ENCODE results near the gene ZNF813. TPM values are rescaled to one million over a fixed set of nuclear protein-coding genes. Genes with fewer than 3 reads are reported as not detected.
"Not testable (repeated sequence)": the region's sequence is repeated elsewhere in the genome, so short reads cannot be mapped to it uniquely, and the experiment has no call there.

The ZNF813 gene
- total RNA-seq, 2 experiments from 2014 or later, result 4.5 to 5.6 TPM

DNA sequence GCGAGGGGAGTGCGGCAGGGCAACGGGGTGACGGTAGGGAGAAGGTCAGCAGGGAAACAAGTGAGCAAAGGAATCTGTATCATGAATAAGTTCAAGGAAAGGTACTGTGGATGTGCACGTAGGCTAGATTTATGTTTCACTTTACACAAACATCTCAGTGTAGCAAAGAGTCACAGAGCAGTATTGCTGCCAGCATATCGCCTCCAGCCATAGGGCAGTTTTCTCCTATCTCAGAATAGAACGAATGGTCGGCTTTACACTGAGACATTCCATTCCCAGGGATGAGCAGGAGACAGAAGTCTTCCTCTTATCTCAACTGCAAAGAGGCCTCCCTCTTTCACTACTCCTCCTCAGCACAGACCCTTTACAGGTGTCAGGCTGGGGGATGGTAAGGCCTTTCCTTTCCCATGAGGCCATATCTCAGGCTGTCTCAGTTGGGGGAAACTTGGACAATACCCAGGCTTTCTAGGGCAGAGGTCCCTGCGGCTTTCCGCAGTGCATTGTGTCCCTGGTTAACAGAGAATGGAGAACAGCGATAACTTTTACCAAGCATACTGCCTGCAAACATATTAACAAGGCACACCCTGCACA, 7.3 kb upstream of the ZNF813 start:
- CTCF ChIA-PET; H3K4me1 Mint-ChIP-seq (ENCODE audit: low read depth); H3K4me3 Mint-ChIP-seq; DNase-seq; intact Hi-C loops (cut with micrococcal nuclease); H3K27ac Mint-ChIP-seq: not testable (repeated sequence)
- peaks cover 67% of the 10 kb centered on the region for H3K9me3 Mint-ChIP-seq
- H3K27me3 Mint-ChIP-seq (ENCODE audit: low read depth), result peaks cover 17% of the 10 kb centered on the region
- peaks cover 53% of the 10 kb centered on the region for H3K36me3 Mint-ChIP-seq (ENCODE audit: low read depth)

DNA sequence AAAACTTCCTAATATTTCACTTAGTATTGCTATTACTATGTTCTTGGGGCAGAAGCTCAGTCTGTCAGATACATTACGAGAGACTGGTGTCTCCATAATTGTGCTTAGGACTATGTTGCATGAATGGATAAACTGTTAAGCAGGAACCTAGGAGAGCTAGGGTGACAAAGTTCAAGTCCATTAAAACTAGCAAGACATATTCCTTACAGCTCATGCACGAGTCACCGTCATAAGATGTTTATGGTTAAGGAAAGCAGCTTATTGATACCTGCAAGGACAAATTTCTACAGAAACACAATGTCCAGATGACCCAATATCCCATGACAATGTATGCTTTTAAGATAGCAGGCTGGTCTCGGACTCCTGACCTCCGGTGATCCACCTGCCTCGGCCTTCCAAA, 5.7 kb upstream of the ZNF813 start:
- Mint-ChIP-seq H3K36me3 (ENCODE audit: low read depth) (peaks cover 36% of the 10 kb centered on the region), H3K4me1 (ENCODE audit: low read depth) (peaks cover 3% of the 10 kb centered on the region), H3K4me3 (no peak overlapping the region), H3K27ac (no peak overlapping the region), H3K9me3 (peaks cover 52% of the 10 kb centered on the region), H3K27me3 (ENCODE audit: low read depth) (peaks cover 22% of the 10 kb centered on the region)
- intact Hi-C loops (cut with micrococcal nuclease), result no loop called here
- no peak for DNase-seq
- CTCF ChIA-PET, result no interaction called here

DNA sequence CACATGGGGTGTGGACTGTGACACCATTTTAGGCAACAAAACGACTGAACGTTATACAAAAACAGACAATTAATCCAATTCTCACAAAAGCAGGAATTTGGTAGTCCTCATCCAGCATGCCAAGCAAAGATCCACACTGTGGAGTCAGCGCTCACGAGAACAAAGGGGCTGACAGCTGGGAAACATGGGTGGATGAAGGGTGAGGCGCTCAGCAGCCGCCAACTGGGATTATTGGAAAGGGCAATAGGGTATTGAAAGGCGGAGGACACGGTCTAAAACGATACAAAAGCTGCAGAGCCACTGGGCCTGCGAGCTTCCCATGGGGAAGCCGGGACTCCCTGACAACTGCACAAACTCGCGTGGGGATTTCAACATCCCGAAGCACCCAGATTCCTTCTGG, 4.7 kb upstream of the ZNF813 start:
- CTCF ChIA-PET, result no interaction called here
- peaks cover 6% of the 10 kb centered on the region for H3K4me1 Mint-ChIP-seq (ENCODE audit: low read depth)
- H3K4me3 Mint-ChIP-seq, result no peak overlapping the region
- no peak overlapping the region for H3K27ac Mint-ChIP-seq
- intact Hi-C loops (cut with micrococcal nuclease), result no loop called here
- H3K27me3 Mint-ChIP-seq (ENCODE audit: low read depth), result peaks cover 22% of the 10 kb centered on the region
- H3K9me3 Mint-ChIP-seq, result peaks cover 45% of the 10 kb centered on the region
- DNase-seq, result no peak
- H3K36me3 Mint-ChIP-seq (ENCODE audit: low read depth), result peaks cover 29% of the 10 kb centered on the region

DNA sequence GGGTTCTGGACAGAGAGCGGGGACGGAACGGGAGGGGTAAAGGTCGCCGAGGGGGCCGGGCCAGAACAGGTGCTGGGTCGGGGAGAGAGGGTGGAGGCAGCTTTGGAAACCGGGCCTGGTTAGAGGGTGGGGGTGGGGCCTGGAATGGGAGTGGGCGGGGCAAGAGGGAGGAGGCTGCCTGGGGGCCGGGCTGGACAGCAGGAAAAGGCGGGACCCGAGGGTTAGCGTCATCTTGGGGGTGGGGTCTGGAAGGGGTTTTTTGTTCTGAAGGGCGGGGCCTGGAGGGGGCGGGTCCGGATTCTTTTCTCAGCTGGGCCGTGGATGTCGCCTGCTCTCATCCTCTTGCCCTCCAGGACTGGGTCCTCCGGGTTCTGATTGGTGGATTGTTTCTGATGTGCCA, 4.3 kb upstream of the ZNF813 start:
- Mint-ChIP-seq H3K4me1 (ENCODE audit: low read depth) (peaks cover 8% of the 10 kb centered on the region), H3K9me3 (peaks cover 43% of the 10 kb centered on the region), H3K4me3 (no peak overlapping the region), H3K27ac (no peak overlapping the region), H3K27me3 (ENCODE audit: low read depth) (peaks cover 22% of the 10 kb centered on the region), H3K36me3 (ENCODE audit: low read depth) (peaks cover 25% of the 10 kb centered on the region)
- intact Hi-C loops (cut with micrococcal nuclease), result no loop called here
- CTCF ChIA-PET, result no interaction called here
- DNase-seq, result no peak

DNA sequence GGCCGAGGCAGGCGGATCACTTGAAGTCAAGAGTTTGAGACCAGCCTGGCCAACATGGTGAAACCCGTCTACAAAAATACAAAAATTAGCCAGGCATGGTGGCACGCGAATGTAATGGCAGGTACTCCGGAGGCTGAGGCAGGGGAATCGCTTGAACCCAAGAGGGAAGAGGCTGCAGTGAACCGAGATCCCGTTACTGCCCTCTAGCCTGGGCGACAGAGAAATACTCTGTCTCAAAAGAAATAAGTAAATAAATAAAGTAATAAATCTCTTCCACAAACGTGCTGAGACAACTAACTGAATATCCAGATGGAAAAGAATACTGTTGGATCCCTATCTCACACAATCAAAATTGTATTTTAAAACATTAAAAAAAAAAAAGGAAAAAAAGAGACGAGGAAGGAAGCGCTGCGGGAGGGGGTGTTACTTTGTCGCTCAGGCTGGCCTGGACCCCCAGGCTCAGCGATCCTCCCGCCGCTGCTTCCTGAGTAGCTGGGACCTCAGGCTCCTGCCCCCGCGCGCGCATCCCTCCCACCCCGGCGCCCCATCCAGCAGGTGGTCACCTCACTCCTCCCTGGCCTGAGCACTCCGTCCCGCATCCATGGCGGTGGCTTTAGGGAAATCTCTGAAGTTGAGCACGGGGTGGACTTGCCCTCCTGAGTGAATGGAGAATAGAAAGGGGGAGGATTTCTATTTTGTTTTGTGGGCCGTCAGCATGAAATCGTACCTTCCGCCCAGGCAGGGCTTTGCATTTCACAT, 628 bp upstream of the ZNF813 start:
- H3K9me3 Mint-ChIP-seq, result peaks cover 20% of the 10 kb centered on the region
- H3K36me3 Mint-ChIP-seq (ENCODE audit: low read depth), result peaks cover 30% of the 10 kb centered on the region
- peak overlapping the region; percentile 88 for H3K4me3 Mint-ChIP-seq
- H3K4me1 Mint-ChIP-seq (ENCODE audit: low read depth), result peaks cover 20% of the 10 kb centered on the region
- intact Hi-C loops (cut with micrococcal nuclease), result loop anchor here (1.0 to 5.0 kb wide), 5 partner anchors 36 to 364 kb away; partner anchors contain the start of genes ZNF160, ZNF331, ZNF761 and ZNF765
- CTCF ChIA-PET, result no interaction called here
- no peak for DNase-seq
- no peak overlapping the region for H3K27ac Mint-ChIP-seq
- H3K27me3 Mint-ChIP-seq (ENCODE audit: low read depth), result peaks cover 22% of the 10 kb centered on the region

DNA sequence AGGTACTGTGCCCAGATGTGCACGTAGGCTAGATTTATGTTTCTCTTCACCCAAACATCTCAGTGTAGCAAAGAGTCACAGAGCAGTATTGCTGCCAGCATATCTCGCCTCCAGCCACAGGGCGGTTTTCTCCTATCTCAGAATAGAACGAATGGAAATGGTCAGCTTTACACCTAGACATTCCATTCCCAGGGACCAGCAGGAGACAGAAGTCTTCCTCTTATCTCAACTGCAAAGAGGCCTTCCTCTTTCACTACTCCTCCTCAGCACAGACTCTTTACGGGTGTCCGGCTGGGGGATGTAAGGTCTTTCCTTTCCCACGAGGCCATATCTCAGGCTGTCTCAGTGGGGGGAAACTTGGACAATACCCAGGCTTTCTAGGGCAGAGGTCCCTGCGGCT, 1.1 kb downstream of the ZNF813 start:
- intact Hi-C loops (cut with micrococcal nuclease), result loop anchor here (5.0 kb wide), 1 partner anchor 71 kb away; the partner anchor contains the start of gene ZNF765
- H3K36me3 Mint-ChIP-seq (ENCODE audit: low read depth), result peaks cover 39% of the 10 kb centered on the region
- DNase-seq, CTCF ChIA-PET, H3K27ac Mint-ChIP-seq: not testable (repeated sequence)
- peak overlapping the region; percentile 88 for H3K4me3 Mint-ChIP-seq
- H3K4me1 Mint-ChIP-seq (ENCODE audit: low read depth), result peaks cover 20% of the 10 kb centered on the region
- peaks cover 22% of the 10 kb centered on the region for H3K9me3 Mint-ChIP-seq
- peaks cover 13% of the 10 kb centered on the region for H3K27me3 Mint-ChIP-seq (ENCODE audit: low read depth)

DNA sequence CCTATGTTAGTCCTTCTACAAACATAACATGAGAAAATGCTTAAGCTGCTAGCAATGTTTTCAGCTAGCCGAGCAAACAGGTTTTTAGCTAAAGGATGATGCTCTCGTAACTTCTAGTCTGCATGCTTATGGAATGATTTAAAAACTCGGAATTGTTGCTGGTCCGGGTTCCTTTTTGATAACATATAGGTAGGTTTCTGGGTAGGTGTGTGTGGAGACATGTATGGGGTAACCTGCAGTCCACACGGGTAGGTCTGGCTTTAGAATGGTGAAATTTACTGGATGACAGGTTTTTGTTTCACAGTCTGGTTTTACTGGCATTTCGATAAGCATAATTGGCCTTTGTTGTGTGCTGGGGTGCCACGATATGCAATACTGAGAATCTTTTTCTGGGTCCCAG, 4.4 kb downstream of the ZNF813 start:
- CTCF ChIA-PET, result no interaction called here

DNA sequence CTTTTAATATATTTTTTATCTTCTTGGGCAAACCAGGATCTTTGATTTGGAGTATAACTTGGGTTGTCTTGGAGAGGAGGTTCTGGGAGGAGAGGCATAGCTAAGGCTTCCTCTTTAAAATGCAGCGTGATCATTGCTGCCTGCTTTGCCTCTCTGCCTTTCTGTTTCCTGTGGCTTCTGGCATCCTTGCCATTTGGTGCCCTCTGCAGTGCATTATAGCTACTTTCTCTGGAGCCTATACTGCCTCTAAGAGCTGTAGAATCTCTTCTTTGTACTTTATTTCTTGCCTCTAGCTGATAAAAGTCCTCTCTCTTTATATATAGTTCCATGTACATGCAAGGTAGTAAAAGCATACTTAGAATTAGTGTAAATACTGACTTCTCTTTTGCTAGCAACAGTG, 7.3 kb downstream of the ZNF813 start:
- H3K27ac Mint-ChIP-seq; intact Hi-C loops (cut with micrococcal nuclease); DNase-seq; CTCF ChIA-PET; H3K27me3 Mint-ChIP-seq (ENCODE audit: low read depth); H3K4me3 Mint-ChIP-seq; H3K4me1 Mint-ChIP-seq (ENCODE audit: low read depth): not testable (repeated sequence)
- H3K9me3 Mint-ChIP-seq, result peaks cover 58% of the 10 kb centered on the region
- peaks cover 83% of the 10 kb centered on the region for H3K36me3 Mint-ChIP-seq (ENCODE audit: low read depth)

More for the DNA sequence above, 4.4 kb downstream of the ZNF813 start:
- no peak for DNase-seq
- peaks cover 18% of the 10 kb centered on the region for H3K4me1 Mint-ChIP-seq (ENCODE audit: low read depth)
- H3K4me3 Mint-ChIP-seq, result no peak overlapping the region
- intact Hi-C loops (cut with micrococcal nuclease), result no loop called here
- H3K36me3 Mint-ChIP-seq (ENCODE audit: low read depth), result peaks cover 63% of the 10 kb centered on the region
- H3K9me3 Mint-ChIP-seq, result peaks cover 38% of the 10 kb centered on the region
- no peaks in the 10 kb centered on the region for H3K27me3 Mint-ChIP-seq (ENCODE audit: low read depth)
- H3K27ac Mint-ChIP-seq, result no peak overlapping the region

DNA sequence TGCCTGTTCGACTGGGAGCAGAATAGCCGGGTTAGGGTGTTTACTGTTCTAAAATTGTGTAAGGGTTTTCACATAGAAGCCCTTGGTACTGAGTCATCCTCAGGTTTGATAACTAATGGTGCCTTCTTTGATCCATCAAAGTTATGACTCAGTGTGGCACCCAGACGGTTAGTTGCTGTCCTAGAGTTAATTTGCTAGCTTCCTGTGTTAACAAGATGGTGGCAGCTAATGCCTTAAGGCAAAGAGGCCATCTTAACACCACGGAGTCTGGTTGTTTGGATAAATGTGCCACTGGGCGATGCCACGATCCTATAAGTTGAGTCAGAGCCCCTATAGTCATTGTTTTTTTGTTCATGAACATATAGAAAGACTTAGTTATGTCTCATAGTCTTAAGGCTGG, 7.9 kb downstream of the ZNF813 start:
- Mint-ChIP-seq H3K36me3 (ENCODE audit: low read depth) (peaks cover 87% of the 10 kb centered on the region), H3K9me3 (peaks cover 62% of the 10 kb centered on the region)
- H3K27me3 Mint-ChIP-seq (ENCODE audit: low read depth); H3K4me3 Mint-ChIP-seq; intact Hi-C loops (cut with micrococcal nuclease); H3K4me1 Mint-ChIP-seq (ENCODE audit: low read depth); CTCF ChIA-PET; H3K27ac Mint-ChIP-seq: not testable (repeated sequence)
- DNase-seq, result peak; percentile 6

DNA sequence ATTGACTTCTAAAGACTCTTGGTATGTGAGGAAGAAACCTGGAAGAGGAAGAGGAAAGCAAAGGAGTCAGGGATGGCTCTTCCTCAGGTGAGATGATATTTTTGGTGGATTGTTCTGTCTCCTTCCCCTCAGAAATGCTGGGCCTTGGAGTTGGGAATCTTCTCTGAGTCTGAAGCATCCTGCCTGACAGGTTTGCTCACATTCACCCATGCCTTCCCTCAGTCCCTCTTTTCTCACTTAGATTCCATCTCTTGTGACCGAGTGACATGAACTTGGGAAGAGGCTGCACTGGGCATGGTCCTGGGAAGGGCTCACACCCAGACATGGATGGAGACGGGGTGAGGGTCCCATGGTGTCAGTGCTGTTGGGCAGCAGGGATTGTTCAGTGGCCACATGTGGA, 16.2 kb downstream of the ZNF813 start:
- H3K27me3 Mint-ChIP-seq (ENCODE audit: low read depth); intact Hi-C loops (cut with micrococcal nuclease); H3K27ac Mint-ChIP-seq; H3K4me1 Mint-ChIP-seq (ENCODE audit: low read depth); CTCF ChIA-PET; H3K4me3 Mint-ChIP-seq; DNase-seq: not testable (repeated sequence)
- Mint-ChIP-seq H3K36me3 (ENCODE audit: low read depth) (peaks cover 93% of the 10 kb centered on the region), H3K9me3 (peaks cover 56% of the 10 kb centered on the region)

DNA sequence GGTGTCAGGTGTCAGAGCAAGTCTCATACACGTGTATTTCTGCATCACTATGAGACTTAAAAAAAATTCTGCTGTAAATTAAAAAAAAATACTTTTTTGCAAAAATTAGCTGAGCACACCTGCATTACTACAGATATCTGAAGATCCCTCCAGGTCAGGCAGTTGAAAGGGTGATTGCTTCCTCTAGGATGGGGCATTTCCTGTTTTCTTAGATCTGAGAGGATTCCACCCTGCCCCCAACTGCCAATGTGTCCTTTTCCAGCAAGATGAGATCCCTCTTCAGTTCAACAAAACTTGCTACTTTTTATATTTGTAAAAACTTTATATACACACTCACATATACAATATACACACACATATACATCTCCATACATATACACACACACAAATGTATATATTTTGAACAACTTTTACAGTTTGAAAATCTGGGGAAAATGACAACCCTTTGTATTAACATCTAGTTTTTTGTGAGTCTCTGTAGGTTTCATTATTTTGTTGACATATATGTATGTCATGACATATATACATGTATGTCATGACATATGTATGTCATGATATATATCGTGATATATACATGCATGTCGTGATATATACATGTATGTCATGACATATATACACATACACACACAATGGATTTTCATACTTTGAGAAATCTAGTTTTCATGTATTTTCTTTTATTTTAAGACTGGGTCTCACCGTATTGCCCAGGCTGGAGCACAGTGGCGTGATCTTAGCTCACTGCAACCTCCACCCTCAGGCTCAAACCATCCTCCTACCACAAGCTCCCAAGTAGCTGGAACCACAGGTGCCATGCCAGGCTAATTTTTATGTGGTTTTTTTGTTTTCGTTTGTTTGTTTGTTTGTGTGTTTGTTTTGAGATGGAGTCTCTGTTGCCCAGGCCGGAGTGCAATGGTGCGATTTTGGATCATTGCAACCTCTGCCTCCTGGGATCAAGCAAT, 17.8 kb downstream of the ZNF813 start:
- H3K27ac Mint-ChIP-seq, result no peak overlapping the region
- peaks cover 48% of the 10 kb centered on the region for H3K9me3 Mint-ChIP-seq
- peaks cover 90% of the 10 kb centered on the region for H3K36me3 Mint-ChIP-seq (ENCODE audit: low read depth)

DNA sequence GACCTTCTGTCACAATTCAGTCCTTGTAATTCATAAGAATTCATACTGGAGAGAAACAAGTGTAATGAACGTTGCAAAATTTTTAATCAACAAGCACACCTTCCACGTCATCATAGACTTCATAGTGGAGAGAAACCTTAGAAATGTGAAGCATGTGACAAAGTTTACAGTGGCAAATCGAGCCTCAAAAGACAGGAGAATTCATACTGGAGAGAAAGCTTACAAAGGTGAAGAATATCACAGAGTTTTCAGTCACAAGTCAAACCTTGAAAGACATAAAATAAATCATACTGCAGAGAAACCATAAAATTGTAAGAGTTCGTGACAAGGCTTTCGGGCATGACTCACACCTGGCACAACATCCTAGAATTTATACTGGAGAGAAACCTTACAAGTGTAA, 24.6 kb downstream of the ZNF813 start:
- no peak for DNase-seq
- H3K9me3 Mint-ChIP-seq, result peaks cover 72% of the 10 kb centered on the region
- no peak overlapping the region for H3K27ac Mint-ChIP-seq
- no peaks in the 10 kb centered on the region for H3K4me1 Mint-ChIP-seq (ENCODE audit: low read depth)
- CTCF ChIA-PET, result no interaction called here
- no peak overlapping the region for H3K4me3 Mint-ChIP-seq
- no peaks in the 10 kb centered on the region for H3K27me3 Mint-ChIP-seq (ENCODE audit: low read depth)
- peaks cover 80% of the 10 kb centered on the region for H3K36me3 Mint-ChIP-seq (ENCODE audit: low read depth)
- intact Hi-C loops (cut with micrococcal nuclease), result no loop called here

More for the DNA sequence above, 17.8 kb downstream of the ZNF813 start:
- DNase-seq, result no peak
- intact Hi-C loops (cut with micrococcal nuclease), result no loop called here
- Mint-ChIP-seq H3K4me1 (ENCODE audit: low read depth) (no peaks in the 10 kb centered on the region), H3K4me3 (no peak overlapping the region), H3K27me3 (ENCODE audit: low read depth) (no peaks in the 10 kb centered on the region)
- CTCF ChIA-PET, result interaction anchor here (1.5 kb wide), 1 partner anchor 61 kb away, joined by 6 read pairs; no protein-coding TSS in a partner anchor
